Dedifferentiated amniotic fluid mesenchymal stem cell (primary cell): Measurements from ENCODE around the gene MAN1B1.
A peak's percentile ranks its signal among the peaks of the same experiment; 100 is the strongest.
"Not testable (repeated sequence)": the region's sequence is repeated elsewhere in the genome, so short reads cannot be mapped to it uniquely, and the experiment has no call there.

Experiments
- DNase-seq: peaks from one replicate; pipeline ENCODE4 v3.0.0-alpha.2; 2016; ENCODE audit errors: extremely low spot score

MAN1B1 gene

DNA sequence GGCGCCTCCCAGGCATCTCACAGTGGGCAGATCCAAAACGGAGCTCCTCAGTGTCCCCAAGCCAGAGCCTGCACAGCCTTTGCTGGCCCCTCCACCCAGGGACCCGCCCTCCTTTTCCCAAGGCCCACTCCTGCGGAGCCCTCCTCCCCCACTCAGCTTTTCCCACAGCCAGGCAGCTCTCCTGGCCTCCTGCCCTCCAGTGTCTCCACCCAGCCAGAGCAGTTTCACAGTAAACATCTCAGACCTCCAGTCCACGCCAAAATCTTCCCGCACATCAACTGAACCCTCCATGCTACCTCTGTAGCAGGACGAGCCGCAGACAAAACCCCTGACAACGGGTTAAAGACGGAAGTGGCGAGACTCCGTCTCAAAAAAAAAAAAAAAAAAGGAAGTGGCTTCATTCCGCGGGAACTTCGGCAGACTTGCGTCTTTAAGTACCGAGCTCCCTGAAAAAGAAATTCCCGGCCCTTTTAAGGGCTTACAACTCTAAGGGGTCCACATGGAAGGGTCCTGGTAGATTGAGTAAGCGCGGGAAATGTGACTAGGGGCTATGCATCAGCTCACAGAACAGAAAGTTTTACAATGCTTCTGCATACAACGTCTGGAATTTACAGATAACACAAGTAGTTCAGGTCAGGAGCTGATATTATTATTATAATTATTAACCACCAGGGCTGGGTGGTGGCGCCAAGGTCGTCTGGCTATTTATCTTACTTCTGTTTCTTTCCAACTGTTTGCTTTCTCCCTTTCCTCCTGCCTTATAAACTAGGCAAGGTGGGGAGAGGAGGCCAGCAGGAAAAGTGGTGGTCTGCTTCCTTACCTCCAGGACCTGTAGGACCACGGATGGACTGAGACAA is 40.7 kb downstream of the MAN1B1 start:
- no peak for DNase-seq

DNA sequence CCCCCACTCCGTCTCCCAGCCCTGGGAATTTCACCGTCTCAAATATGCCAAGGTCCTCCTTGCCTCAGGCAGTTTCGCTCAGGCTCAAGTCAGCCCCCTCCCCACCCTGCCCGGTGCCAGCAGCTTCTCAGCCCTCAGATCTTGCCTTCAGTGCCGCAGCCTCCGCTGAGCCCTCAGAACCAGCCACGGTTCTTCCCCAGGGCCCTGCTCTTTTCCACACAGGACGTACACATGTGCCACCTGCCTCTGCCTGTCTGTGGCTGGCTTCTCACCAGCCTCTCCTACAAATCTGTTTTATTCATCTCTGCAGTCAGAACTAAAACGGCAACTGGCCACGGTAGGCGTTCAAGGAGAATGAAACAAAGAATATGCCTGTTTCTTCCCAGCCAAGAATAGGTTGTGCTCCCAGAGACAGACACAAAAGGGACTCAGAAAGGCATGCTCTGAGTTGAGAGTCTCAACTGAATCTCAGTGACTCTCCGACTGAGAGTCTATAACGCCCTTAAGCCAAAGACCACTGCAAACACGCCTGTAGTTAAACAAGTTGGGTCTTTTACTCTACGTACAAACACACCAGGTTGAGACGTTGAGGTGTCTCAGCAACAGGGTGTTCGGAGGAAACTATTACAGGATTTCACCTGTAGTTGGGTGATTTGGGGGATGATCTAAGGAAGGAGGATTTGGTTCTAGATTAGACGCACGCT is 41.5 kb downstream of the MAN1B1 start:
- no peak for DNase-seq

DNA sequence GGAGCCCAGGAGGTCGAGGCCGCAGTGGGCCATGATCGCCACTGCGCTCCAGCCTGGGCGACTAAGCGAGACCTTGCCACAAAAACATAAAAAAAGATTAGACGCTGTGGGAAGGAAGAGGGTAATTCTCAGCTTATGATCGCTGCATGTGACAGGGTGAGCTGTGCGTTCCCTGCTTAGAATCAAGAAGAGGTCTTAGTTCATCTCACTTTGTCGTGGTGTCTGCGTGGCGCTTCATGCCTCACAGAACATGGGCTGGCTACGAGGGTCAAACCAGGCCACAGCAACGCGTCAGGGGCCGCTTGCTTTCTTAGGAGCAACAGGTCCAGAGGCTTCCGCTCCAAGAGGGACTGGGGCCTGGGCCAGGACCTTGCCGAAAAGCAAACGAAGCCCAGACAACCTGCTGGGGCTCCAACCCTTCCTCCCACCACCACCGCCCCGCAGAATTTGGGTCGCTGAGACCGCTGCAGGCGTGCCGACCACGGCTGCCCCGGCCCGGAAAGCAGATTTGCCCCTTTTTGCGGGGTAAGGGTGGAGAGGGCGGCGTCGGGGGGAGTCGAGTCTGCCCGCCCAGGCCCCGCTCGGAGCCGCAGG is 42.2 kb downstream of the MAN1B1 start:
- DNase-seq: no peak

DNA sequence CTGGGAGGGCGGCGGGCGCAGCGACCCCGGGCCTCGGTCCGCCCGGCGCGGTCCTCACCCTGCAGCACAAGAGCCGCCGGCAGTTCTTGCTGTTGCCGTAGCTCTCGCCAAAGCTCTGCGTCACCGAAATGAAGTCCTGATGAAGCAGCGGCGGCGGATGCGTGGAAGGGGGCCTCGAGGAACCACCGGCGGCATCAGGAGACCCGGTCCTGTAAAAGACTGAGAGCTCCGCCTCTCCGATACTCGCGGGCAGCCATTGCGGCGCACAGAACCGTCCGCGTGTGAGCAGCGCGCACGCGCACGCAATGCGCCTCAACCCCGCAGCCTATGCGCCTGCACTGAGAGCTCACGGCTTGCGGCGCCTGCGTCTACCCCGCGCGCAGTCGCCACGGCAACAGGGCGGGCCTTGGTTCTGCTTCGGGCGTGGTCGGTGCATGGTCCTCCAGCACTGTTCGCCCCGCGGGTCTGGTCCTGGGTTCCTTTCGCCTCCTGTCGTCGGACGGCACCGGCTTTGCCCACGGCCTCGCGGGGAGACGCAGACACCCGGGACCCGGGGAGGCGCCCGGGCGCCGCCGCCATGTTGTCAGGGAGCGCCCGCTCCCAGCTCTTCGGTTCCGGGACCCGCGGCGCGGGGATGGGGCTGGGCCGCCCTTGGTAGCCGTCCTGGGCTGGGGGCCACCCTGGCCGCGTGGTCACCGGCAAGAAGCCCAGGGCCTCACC is 42.8 kb downstream of the MAN1B1 start:
- peak; percentile 81 for DNase-seq

DNA sequence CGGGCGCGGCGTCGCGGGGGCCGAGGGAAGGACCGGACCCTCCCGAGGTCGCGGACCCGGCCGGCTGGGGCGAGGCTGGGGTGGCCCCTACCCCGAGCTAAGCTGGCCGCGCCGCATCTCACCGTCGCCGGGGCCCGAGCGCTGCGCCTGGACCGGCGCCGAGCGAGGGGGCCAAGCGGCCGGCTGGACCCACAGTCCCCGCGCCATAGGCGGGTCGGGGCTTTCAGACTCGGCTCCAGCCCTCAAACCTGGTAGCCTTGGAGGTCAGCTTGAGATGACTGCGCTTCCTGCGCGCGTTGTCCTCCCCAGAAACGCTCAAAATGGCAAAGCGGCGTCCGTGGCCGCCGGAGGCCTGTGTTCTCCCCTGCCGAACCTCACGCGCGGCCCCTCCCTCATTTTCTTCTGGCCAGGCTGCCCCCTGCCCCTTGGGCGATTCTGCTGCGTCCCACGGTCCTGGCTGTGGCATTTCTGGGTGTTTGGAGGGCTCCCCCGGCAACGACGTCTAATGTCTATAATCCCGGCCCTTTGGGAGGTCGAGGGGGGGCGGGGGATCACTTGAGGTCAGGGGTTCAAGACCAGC is 43.5 kb downstream of the MAN1B1 start:
- DNase-seq: no peak

DNA sequence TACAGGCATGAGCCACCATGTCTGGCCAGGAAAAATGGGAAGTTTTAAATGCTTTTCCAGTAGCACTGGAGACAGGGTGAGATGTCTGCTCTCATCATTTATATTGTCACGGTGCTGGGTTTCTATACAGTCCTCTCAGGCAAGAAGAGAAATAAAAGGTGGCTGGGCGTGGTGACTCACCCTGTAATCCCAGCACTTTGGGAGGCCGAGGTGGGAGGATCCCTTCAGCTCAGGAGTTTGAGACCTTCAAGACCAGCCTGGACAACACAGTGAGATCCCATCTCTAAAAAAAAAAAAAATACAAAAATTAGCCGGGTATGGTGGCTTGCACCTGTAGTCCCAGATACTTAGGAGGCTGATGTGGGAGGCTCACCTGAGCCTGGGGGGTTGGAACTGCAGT is 47.4 kb downstream of the MAN1B1 start:
- DNase-seq: no peak

DNA sequence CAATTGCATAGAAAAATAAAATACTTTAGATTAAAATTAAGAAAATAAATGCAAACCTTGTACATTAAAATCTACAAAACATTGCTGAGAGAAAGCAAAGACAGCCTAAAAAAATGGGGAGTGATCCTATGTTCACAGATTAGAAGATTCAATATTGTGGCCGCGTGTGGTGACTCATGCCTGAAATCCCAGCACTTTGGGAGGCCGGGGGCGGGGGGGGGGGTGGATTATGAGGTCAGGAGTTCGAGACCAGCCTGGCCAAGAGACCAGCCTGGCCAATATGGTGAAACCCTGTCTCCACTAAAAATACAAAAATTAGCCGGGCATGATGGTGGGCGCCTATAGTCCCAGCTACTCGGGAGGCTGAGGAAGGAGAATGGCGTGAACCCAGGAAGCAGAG is 48.4 kb downstream of the MAN1B1 start:
- DNase-seq: not testable (repeated sequence)

DNA sequence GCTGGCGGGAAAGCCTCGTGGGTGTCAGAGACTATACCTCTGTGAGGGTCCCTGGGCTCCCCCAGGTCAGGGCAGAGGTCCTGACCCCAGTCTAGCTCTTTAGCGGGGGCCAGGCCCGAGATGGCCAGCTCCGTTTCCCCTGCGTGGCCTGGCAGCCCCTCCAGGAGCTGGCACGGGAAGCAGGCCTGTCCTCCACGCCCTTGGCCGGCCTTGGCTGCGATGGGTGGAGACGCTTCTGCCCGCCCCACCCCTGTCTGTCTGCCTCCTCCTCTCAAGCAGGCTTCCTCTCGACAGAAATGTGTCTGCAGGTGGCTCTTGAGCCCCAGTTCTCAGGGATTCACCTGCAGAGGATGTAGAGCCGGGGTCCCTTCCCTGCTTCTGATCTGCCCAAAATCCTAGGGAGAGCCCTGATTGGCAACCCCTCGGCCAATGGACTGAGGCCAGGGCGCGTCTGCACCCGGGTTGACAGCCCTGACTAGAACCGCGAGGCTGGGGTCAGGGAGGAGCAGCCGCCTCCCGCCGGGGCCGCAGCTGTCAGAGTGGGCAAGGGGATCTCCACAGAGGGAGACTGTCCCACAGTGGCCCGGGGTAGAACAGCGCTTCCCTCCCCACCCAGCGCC is 49.6 kb downstream of the MAN1B1 start:
- DNase-seq: no peak

DNA sequence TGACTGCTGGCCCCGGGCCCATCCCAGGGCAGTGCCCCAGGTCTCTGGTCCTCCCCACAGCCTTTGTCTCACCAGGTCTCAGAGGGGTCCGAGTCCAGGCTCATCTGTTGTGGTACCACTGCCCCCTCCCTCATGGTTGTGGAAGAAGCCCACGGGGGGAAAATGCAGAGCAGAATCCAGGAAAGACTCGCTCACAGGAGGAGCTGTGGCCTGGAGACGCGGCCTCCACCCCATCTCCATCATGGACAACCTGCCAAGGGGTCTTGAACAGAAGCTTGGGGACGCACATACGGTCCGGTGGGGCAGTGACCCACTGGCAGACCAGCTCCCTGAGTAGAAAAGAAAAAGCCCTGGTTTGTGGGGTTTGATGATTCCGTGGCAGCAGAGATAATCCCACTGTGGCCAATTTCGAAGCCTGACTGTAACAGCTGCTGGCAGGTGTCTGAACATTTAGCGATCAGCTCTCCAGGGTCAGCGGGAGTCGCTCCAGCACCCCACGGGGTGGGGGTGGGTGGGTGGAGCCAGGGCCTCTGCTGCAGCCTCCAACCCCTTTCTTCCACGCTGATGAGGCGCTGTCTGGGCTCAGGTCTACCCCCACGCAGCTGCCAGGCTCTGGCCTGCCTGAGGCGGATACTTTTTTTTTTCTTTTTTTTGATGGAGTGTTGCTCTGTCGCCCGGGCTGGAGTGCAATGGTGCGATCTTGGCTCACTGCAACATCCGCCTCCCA is 50.3 kb downstream of the MAN1B1 start:
- no peak for DNase-seq

DNA sequence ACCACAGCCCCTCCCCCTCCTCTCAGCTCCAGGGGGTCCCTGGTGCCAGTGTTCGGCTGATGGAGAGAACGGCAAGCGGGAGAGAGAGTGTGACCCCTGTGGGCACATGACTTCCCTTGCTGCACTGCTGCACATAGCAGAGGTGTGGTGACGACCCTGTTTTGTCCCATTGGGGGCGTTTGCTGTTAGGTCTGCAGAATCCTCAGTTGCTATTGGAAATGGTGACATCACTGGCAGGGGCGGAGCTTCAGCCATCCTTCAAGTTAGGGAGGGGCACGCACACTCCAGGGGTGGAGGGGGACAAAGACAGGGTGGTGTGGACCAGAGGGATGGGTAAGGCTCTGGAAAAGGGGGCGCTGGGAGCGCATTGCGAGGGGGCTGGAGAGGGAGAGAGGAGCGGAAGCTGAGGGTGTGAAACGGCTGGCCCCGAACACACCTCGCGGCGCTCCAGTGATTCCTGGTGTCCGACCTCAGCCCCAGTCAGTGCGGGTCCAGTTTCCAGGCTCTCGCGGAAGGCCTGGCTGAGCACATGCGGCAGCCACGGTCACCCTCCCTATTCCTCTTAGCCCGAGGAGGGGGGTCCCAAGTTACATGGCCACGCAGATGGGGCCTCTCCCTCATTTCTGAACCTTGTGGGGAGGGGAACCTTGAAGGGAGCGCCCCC is 51.4 kb downstream of the MAN1B1 start:
- no peak for DNase-seq

DNA sequence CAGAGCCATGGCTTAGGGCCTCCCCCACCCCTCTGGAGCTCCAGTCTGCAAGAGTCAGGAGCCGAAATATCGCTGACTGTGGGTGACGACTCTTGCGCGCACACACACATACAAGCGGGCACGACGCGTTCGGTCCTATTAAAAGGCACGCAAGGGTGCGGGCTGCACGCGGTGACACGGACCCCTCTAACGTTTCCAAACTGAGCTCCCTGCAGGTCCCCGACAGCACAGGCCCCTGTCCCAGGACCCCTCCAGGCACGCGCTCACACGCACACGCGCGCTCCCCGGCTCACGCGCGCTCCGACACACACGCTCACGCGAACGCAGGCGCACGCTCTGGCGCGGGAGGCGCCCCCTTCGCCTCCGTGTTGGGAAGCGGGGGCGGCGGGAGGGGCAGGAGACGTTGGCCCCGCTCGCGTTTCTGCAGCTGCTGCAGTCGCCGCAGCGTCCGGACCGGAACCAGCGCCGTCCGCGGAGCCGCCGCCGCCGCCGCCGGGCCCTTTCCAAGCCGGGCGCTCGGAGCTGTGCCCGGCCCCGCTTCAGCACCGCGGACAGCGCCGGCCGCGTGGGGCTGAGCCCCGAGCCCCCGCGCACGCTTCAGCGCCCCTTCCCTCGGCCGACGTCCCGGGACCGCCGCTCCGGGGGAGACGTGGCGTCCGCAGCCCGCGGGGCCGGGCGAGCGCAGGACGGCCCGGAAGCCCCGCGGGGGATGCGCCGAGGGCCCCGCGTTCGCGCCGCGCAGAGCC is 52.1 kb downstream of the MAN1B1 start, which contains the start of gene GRIN1:
GRIN1 (plus strand) TSS at position 433 of the 746 bp plus-strand sequence. CDS start 333 bp downstream, outside the sequence.
- no peak for DNase-seq

DNA sequence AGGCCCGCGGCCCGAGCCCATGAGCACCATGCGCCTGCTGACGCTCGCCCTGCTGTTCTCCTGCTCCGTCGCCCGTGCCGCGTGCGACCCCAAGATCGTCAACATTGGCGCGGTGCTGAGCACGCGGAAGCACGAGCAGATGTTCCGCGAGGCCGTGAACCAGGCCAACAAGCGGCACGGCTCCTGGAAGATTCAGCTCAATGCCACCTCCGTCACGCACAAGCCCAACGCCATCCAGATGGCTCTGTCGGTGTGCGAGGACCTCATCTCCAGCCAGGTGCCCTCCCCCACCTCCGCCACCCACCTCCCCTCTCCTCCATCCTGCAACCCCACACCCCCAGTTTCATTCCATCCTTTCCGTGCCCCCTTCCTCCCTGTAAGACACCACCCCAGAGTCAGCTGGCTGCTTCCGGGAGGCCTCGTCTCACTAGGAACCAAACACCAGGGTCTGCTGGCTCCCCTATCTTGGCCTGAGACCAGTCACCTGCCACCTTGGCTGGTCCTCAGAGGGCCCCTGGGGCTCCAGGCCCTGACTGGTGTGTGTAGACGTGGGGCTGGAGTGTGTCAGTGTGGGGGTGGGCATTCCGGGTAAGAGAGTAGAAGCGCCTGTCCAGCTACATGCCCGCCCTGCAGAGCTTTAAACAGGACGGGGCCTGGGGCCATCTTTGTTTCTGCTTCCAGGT is 52.8 kb downstream of the MAN1B1 start:
- no peak for DNase-seq

DNA sequence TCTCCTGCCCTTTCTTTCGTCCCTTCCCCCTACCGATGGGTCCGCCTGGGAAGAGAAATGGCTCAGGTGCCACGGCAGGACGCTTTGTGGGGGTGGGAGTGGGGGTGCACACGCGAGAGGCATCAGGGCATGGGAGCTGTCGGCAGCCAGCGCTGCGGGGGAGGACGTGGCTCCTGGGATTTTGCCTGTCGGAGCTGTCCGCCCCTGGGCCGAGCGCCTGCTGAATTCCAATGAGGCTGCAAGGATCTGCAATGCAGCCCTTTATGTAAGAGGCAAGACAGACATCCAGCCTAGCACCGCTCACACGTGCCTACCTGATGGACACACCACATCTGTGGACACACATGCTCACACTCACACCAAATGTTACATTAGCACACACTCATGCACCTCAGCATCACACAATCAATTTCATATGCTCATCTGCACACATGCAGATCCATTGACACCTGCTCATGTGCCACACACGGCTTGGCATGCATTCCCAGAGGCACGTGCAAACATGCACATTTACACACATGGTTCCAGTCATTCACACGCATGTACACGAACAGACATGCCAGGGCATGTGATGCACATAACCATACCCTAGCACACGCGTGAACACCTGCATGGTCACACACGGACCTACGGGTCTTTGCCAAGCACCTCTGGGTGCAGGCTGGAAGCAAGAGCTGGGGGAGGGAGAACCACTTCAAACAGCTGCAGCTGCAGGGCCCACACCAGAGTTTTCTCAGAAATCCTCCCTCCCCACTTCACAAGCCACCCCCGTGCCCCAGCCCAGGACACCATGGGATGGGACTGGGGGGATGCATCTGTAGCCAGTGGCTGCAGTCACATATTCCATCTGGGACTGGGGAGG is 53.6 kb downstream of the MAN1B1 start:
- no peak for DNase-seq

DNA sequence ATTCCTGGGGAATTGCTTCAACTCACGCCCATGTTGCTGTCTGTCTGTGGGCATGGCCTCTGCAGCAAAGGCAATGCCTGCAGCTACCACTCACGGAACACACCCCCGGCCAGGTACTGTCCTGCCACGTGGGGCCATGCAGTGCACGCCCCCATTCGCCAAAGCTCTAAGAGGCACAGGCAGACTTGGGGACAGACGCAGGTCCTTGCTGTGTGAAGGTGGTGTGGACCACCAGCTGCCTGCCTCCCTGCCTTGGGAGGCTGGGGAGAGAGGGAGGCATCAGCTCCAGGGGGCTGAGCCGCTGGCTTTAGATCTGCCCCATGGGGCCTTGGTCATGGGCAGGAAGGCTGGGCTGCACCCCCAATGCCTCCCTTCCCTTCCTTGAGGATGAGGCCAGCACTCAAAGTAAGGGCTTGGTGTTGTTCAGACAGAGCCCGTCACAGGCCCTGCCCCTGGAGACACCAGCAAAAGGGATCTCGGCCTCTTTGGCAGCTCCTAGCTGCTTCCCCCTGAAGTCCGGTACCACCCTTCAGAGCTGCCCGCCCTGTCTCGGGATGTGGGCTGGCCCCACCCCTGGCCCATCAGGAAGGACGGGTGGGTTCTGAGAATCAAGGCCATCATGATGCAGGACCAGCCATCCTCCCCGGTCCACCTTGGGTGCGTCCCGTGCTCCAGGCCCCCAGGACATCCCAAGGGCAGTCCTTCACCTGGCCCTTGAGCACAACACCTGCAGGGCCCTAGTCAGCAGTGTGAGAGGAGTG is 54.4 kb downstream of the MAN1B1 start:
- no peak for DNase-seq

DNA sequence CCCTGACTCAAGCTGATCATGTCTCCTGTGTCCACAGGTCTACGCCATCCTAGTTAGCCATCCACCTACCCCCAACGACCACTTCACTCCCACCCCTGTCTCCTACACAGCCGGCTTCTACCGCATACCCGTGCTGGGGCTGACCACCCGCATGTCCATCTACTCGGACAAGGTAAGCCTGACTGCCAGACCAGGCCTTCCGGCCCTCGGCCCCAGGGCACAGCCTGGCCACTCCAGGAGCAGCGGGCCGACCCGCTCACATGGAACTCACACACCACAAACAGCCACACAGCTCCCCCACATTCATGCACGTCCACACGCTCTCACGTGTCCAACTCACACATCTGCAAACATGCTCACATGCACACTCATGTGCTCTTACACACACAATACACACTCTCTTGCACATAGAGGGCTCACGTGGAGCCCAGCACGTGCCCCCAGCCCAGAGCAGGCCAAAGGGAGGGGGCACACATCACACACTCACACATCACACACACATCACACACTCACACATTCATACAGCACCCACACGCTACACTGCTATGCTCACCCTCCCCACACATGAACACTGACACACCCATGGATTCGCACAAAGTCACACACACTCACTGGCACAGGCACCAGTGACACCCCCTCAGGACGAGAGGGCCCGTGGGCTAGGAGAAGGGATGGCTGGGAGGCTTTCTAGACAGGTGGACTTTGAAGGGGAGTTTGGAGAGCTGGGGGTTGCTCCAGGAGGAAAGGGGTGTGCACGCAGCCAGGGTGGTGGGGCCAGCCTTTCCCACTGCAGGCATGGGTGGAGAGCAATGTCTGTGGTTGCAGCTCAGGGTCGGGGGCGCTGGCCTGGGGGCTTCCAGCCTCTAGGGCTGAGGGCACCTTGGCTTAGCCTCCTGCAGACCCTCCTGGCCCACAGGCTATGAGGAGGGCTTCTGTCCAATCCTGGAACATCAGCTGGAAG is 55.5 kb downstream of the MAN1B1 start:
- no peak for DNase-seq

DNA sequence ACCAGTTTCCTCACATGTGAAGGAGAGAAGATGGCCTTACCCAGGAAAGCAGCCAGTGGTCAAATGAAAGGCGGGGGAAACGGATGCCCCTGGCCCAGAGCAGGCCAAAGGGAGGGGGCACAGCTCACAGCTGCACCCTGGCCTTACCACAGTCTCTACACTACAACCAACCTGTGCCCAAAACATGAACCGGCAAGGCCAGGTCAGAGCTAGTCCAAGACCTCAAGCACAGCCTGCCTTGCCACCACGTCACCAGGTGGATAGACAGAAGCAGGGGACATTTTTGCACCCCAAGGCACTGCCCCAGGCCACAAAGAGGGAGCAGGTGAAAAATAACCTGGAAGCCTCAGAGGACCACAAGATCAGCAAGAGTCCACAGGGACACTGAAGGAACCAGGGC is 56.7 kb downstream of the MAN1B1 start:
- no peak for DNase-seq
